GM12891 (cell line): Measurements from ENCODE around the gene OCIAD1.

ENCODE experiments used
- POLR2A ChIP-seq: IDR thresholded peaks from 2 replicates; pipeline ENCODE4 v1.6.1; 2011; ENCODE audit warnings: low read depth, low read length, control low read depth
- POLR2AphosphoS5 ChIP-seq: IDR thresholded peaks from 2 replicates; pipeline ENCODE4 v1.6.1; 2011; ENCODE audit warnings: low read depth, low read length, control low read depth
- POU2F2 ChIP-seq: IDR thresholded peaks from 2 replicates; pipeline ENCODE4 v1.6.1; 2011; ENCODE audit warnings: low read depth, mild to moderate bottlenecking, control low read depth, low read length, moderate library complexity

DNA sequence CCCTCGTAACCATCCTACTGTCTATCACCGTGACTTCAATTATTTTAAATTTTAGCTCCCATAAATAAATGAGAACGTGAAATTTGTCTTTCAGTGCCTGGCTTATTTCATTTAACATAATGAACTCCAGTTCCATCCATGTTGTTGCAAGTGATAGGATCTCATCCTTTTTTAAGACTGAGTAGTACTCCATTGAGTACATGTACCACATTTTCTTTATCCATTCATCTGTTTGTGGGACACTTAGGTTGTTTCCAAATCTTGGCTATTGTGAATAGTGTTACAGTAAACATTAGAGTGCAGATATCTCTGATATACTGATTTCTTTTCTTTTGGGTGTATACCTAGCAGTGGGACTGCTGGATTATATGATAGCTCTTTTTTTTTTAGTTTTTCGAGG is 32.8 kb downstream of the OCIAD1 start:
- TF ChIP-seq POLR2A (no peak), POLR2AphosphoS5 (no peak), POU2F2 (no peak)
